Stomach smooth muscle (tissue), 2 donors: ENCODE results near the gene SEC62.

Experiments used
- H3K27ac ChIP-seq: one replicate; pipeline ENCODE4 v1.7.0; 2013; ENCODE audit warnings: mild to moderate bottlenecking, low read length, inconsistent platforms
- H3K27me3 ChIP-seq, 2 donors: one replicate each; pipeline ENCODE4 v1.7.0; 2013; ENCODE audit warnings: low read length in 2 of 2; ENCODE audit not compliant: insufficient read depth in 2 of 2, control insufficient read depth in 1 of 2
- H3K36me3 ChIP-seq, 2 donors: one replicate each; pipeline ENCODE4 v1.7.0; 2013; ENCODE audit warnings: low read length in 2 of 2; ENCODE audit not compliant: control insufficient read depth in 2 of 2, insufficient read depth in 2 of 2
- H3K4me1 ChIP-seq: one replicate; pipeline ENCODE4 v1.7.0; 2013; ENCODE audit warnings: low read length; ENCODE audit not compliant: control insufficient read depth, insufficient read depth
- H3K4me3 ChIP-seq, 2 donors: one replicate each; pipeline ENCODE4 v1.7.0; 2013; ENCODE audit warnings: low read length in 2 of 2
- H3K9ac ChIP-seq, 2 donors: one replicate each; pipeline ENCODE4 v1.7.0; 2013; ENCODE audit warnings: low read length in 2 of 2, mild to moderate bottlenecking in 1 of 2
- H3K9me3 ChIP-seq, 2 donors: one replicate each; pipeline ENCODE4 v1.7.0; 2013; ENCODE audit warnings: low read length in 2 of 2; ENCODE audit not compliant: control insufficient read depth in 2 of 2
- donor health status: healthy.
- donor health status: Pancreatic carcinoma.

SEC62 gene

GRCh38 chr3:170021083-170021482 is 54.5 kb downstream of the SEC62 start:
- Histone ChIP-seq H3K4me1 (no peaks in the 10 kb centered on the region), H3K9ac (no peak overlapping the region), H3K9me3 (no peaks in the 10 kb centered on the region), H3K27me3 (no peaks in the 10 kb centered on the region), H3K4me3 (no peak overlapping the region), H3K36me3 (no peaks in the 10 kb centered on the region), H3K27ac (no peak overlapping the region)

- Histone ChIP-seq H3K9ac (no peak overlapping the region), H3K4me3 (no peak overlapping the region), H3K4me1 (no peaks in the 10 kb centered on the region), H3K27me3 (no peaks in the 10 kb centered on the region), H3K9me3 (no peaks in the 10 kb centered on the region), H3K27ac (no peak overlapping the region), H3K36me3 (no peaks in the 10 kb centered on the region)
Observed at GRCh38 chr3:170022336-170022735, 55.7 kb downstream of the SEC62 start.

GRCh38 chr3:170023165-170023564 is 56.6 kb downstream of the SEC62 start:
- Histone ChIP-seq H3K36me3 (no peaks in the 10 kb centered on the region), H3K27ac (no peak overlapping the region), H3K9me3 (no peaks in the 10 kb centered on the region), H3K4me3 (no peak overlapping the region), H3K27me3 (no peaks in the 10 kb centered on the region), H3K9ac (no peak overlapping the region), H3K4me1 (no peaks in the 10 kb centered on the region)

GRCh38 chr3:170024581-170024980 is 58.0 kb downstream of the SEC62 start:
- no peak overlapping the region for H3K4me3 ChIP-seq
- no peak overlapping the region for H3K27ac ChIP-seq
- H3K36me3 ChIP-seq = no peaks in the 10 kb centered on the region
- H3K9me3 ChIP-seq = no peaks in the 10 kb centered on the region
- H3K27me3 ChIP-seq = no peaks in the 10 kb centered on the region
- no peaks in the 10 kb centered on the region for H3K4me1 ChIP-seq
- H3K9ac ChIP-seq = no peak overlapping the region

GRCh38 chr3:170027233-170028102 is 60.9 kb downstream of the SEC62 start:
- Histone ChIP-seq H3K9ac (no peak overlapping the region), H3K36me3 (no peaks in the 10 kb centered on the region), H3K4me1 (no peaks in the 10 kb centered on the region)

GRCh38 chr3:170033489-170033888 is 66.9 kb downstream of the SEC62 start:
- H3K4me3 ChIP-seq = no peak overlapping the region
- no peaks in the 10 kb centered on the region for H3K36me3 ChIP-seq
- peaks cover 11% of the 10 kb centered on the region for H3K4me1 ChIP-seq
- H3K9me3 ChIP-seq = no peaks in the 10 kb centered on the region
- no peak overlapping the region for H3K27ac ChIP-seq
- no peak overlapping the region for H3K9ac ChIP-seq
- H3K27me3 ChIP-seq = peaks cover 9 to 12% of the 10 kb centered on the region in 2 donors

More at GRCh38 chr3:170027233-170028102, 60.9 kb downstream of the SEC62 start:
- Histone ChIP-seq H3K27ac (no peak overlapping the region), H3K27me3 (no peaks in the 10 kb centered on the region), H3K4me3 (no peak overlapping the region), H3K9me3 (no peaks in the 10 kb centered on the region)

- Histone ChIP-seq H3K36me3 (no peaks in the 10 kb centered on the region), H3K9ac (no peak within 1 kb of the TSS), H3K27me3 (peaks cover 12 to 24% of the 10 kb centered on the region in 2 donors), H3K4me3 (peak within 1 kb of the TSS; percentile 43 to 66), H3K9me3 (no peaks in the 10 kb centered on the region), H3K27ac (no peak within 1 kb of the TSS), H3K4me1 (peaks cover 15% of the 10 kb centered on the region)
Observed at GRCh38 chr3:170037463-170038433, 71.1 kb downstream of the SEC62 start, which contains the start of gene GPR160. TSS of gene GPR160 (plus strand) at chr3:170037995. CDS start at chr3:170083973, 45,978 bp downstream.

- no peak overlapping the region for H3K9ac ChIP-seq
- no peaks in the 10 kb centered on the region for H3K9me3 ChIP-seq
- no peaks in the 10 kb centered on the region for H3K36me3 ChIP-seq
- no peak overlapping the region for H3K27ac ChIP-seq
- peak overlapping the region; percentile 43 to 66 for H3K4me3 ChIP-seq
- H3K4me1 ChIP-seq = peaks cover 15% of the 10 kb centered on the region
- peaks cover 14 to 25% of the 10 kb centered on the region in 2 donors for H3K27me3 ChIP-seq
Observed at GRCh38 chr3:170038434-170039110, 72.0 kb downstream of the SEC62 start.

GRCh38 chr3:170040418-170040817 is 73.8 kb downstream of the SEC62 start:
- H3K4me1 ChIP-seq = peaks cover 15% of the 10 kb centered on the region
- H3K9ac ChIP-seq = no peak overlapping the region
- H3K9me3 ChIP-seq = no peaks in the 10 kb centered on the region
- H3K4me3 ChIP-seq = no peak overlapping the region
- peaks cover 14 to 27% of the 10 kb centered on the region in 2 donors for H3K27me3 ChIP-seq
- H3K36me3 ChIP-seq = no peaks in the 10 kb centered on the region
- no peak overlapping the region for H3K27ac ChIP-seq

- Histone ChIP-seq H3K27me3 (peaks cover 7 to 15% of the 10 kb centered on the region in 2 donors), H3K4me1 (peaks cover 4% of the 10 kb centered on the region), H3K36me3 (no peaks in the 10 kb centered on the region), H3K27ac (no peak overlapping the region), H3K9me3 (no peaks in the 10 kb centered on the region), H3K9ac (no peak overlapping the region), H3K4me3 (no peak overlapping the region)
Observed at GRCh38 chr3:170043506-170043905, 76.9 kb downstream of the SEC62 start.
